K562 (cell line): ENCODE results near the gene HMGB1. TPM values are rescaled to one million over a fixed set of nuclear protein-coding genes. Genes with fewer than 3 reads are reported as not detected.

Source experiments
- ASH1L ChIP-seq: fragments of 450-650 bp; IDR thresholded peaks from 2 replicates; pipeline ENCODE4 v1.6.1; 2018; ENCODE audit warnings: borderline replicate concordance, mild to moderate bottlenecking, low read depth; ENCODE audit not compliant: partially characterized antibody
- CSDE1 ChIP-seq, 2 experiments: fragments of 450-650 bp; IDR thresholded peaks; 2 replicates each; pipeline ENCODE4 v1.6.1; 2016; ENCODE audit warnings: mild to moderate bottlenecking in 1 of 2
- FOSL1 ChIP-seq: fragments of 200-800 bp; sonication (Bioruptor generic); conservative IDR thresholded peaks from 2 replicates; pipeline ENCODE4 v1.6.1; 2016; ENCODE audit warnings: missing genetic modification characterization, missing compliant biosample characterization
- MTA3 ChIP-seq: fragments of 450-650 bp; formaldehyde crosslinking; IDR thresholded peaks from 2 replicates; pipeline ENCODE4 v1.6.1; 2017; ENCODE audit warnings: mild to moderate bottlenecking, borderline replicate concordance
- NEUROD1 ChIP-seq: fragments of 150-350 bp; IDR thresholded peaks from 2 replicates; pipeline ENCODE4 v1.6.1; 2014; ENCODE audit warnings: borderline replicate concordance, low read length, low read depth; ENCODE audit not compliant: partially characterized antibody
- NFRKB ChIP-seq: fragments of 450-650 bp; IDR thresholded peaks from 2 replicates; pipeline ENCODE4 v1.6.1; 2016; ENCODE audit warnings: low read depth
- NFYB ChIP-seq: IDR thresholded peaks from 2 replicates; pipeline ENCODE4 v1.6.1; 2011; ENCODE audit warnings: mild to moderate bottlenecking, moderate library complexity; ENCODE audit not compliant: insufficient read length; ENCODE audit errors: extremely low read depth
- ZNF133 ChIP-seq: fragments of 250-450 bp; sonication (Bioruptor Pico); IDR thresholded peaks from 2 replicates; pipeline ENCODE4 v1.4.0; 2020; ENCODE audit warnings: mild to moderate bottlenecking
- polyA plus RNA-seq, 8 experiments: library from polyadenylated mRNA; depleted of rRNA in 4 of 8; stranded (reverse) in 5 of 8; unstranded in 3 of 8; fragments of >200 nt; fragmentation: Nextera tagmentation in 2 of 8; fragmentation: Illumina TruSeq in 1 of 8; extraction: Ambion mirVana in 2 of 8; extraction: Trizol in 1 of 8; gene quantifications; 2 replicates each; pipeline versions ENCODE4 v1.2.1 to v1.2.3, GENCODE V29; 2011 to 2014; ENCODE audit warnings: inconsistent platforms in 1 of 8, missing spikeins in 1 of 8
- total RNA-seq, 7 experiments: library from RNA; depleted of rRNA in 6 of 7; stranded (reverse); fragments of >200 nt in 6 of 7; fragmentation: Illumina TruSeq in 2 of 7; extraction: Trizol in 2 of 7; gene quantifications; 2 replicates each; pipeline versions ENCODE4 v1.2.1 to v1.2.3, GENCODE V29; 2011 to 2021; ENCODE audit warnings: low replicate concordance in 1 of 7
- TF ChIP-seq, protein P1 (sequence below): fragments of 450-650 bp; IDR thresholded peaks from 2 replicates; pipeline ENCODE4 v1.6.1; 2016; ENCODE audit warnings: mild to moderate bottlenecking, moderate library complexity
- TF ChIP-seq, protein P2 (sequence below): fragments of 250-450 bp; sonication (Bioruptor Pico); IDR thresholded peaks from 2 replicates; pipeline ENCODE4 v1.9.0; 2021; ENCODE audit warnings: mild to moderate bottlenecking, inconsistent platforms
- TF ChIP-seq, protein P3 (sequence below): fragments of 200-800 bp; sonication (Bioruptor generic); IDR thresholded peaks from 2 replicates; pipeline ENCODE4 v1.6.1; 2017; ENCODE audit warnings: missing genetic modification characterization, missing compliant biosample characterization

Gene HMGB1
- total and polyA plus RNA-seq, 9 of the 15 experiments (the other 6 are each of a cell fraction or from before 2014, with no cell fraction given) = 442 to 1,896 (median 933) TPM

DNA sequence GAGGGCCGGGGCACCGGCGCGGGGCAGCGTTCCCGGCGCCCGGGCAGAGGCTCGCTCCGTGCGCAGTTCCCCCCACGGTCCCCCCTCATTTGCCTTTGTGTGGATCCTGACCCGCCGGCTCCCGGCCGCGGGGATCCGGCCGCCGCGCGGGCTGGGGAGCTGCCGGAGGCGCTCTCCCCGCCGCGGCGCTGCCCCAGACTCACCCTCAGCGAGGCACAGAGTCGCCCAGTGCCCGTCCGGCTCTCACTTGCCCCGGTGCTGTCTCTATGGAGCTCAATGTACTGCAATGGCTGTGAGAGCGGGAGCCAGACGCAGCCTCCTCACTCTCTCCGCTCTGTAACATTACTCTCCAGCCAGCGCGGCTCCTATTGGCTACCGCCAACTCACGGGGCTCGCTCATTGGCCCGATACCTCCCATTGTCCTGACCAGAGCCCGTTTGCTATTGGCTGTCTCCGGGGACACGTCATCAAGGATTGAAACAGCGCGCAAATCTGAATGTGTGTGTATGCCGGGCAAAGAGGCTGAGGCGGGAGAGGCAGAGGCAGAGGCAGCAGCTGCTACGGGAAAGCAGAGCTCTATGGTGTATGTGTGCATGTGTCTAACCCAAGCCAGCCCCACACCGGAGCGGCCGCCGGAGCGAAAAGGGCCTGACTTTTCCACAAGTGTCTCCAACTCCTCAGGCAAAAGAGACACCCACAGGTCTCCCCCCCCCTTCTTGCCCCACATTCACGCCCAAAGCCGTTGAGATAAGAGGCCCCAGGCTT, at the start of gene HMGB1 (continued):
- TF ChIP-seq, protein P1, sequence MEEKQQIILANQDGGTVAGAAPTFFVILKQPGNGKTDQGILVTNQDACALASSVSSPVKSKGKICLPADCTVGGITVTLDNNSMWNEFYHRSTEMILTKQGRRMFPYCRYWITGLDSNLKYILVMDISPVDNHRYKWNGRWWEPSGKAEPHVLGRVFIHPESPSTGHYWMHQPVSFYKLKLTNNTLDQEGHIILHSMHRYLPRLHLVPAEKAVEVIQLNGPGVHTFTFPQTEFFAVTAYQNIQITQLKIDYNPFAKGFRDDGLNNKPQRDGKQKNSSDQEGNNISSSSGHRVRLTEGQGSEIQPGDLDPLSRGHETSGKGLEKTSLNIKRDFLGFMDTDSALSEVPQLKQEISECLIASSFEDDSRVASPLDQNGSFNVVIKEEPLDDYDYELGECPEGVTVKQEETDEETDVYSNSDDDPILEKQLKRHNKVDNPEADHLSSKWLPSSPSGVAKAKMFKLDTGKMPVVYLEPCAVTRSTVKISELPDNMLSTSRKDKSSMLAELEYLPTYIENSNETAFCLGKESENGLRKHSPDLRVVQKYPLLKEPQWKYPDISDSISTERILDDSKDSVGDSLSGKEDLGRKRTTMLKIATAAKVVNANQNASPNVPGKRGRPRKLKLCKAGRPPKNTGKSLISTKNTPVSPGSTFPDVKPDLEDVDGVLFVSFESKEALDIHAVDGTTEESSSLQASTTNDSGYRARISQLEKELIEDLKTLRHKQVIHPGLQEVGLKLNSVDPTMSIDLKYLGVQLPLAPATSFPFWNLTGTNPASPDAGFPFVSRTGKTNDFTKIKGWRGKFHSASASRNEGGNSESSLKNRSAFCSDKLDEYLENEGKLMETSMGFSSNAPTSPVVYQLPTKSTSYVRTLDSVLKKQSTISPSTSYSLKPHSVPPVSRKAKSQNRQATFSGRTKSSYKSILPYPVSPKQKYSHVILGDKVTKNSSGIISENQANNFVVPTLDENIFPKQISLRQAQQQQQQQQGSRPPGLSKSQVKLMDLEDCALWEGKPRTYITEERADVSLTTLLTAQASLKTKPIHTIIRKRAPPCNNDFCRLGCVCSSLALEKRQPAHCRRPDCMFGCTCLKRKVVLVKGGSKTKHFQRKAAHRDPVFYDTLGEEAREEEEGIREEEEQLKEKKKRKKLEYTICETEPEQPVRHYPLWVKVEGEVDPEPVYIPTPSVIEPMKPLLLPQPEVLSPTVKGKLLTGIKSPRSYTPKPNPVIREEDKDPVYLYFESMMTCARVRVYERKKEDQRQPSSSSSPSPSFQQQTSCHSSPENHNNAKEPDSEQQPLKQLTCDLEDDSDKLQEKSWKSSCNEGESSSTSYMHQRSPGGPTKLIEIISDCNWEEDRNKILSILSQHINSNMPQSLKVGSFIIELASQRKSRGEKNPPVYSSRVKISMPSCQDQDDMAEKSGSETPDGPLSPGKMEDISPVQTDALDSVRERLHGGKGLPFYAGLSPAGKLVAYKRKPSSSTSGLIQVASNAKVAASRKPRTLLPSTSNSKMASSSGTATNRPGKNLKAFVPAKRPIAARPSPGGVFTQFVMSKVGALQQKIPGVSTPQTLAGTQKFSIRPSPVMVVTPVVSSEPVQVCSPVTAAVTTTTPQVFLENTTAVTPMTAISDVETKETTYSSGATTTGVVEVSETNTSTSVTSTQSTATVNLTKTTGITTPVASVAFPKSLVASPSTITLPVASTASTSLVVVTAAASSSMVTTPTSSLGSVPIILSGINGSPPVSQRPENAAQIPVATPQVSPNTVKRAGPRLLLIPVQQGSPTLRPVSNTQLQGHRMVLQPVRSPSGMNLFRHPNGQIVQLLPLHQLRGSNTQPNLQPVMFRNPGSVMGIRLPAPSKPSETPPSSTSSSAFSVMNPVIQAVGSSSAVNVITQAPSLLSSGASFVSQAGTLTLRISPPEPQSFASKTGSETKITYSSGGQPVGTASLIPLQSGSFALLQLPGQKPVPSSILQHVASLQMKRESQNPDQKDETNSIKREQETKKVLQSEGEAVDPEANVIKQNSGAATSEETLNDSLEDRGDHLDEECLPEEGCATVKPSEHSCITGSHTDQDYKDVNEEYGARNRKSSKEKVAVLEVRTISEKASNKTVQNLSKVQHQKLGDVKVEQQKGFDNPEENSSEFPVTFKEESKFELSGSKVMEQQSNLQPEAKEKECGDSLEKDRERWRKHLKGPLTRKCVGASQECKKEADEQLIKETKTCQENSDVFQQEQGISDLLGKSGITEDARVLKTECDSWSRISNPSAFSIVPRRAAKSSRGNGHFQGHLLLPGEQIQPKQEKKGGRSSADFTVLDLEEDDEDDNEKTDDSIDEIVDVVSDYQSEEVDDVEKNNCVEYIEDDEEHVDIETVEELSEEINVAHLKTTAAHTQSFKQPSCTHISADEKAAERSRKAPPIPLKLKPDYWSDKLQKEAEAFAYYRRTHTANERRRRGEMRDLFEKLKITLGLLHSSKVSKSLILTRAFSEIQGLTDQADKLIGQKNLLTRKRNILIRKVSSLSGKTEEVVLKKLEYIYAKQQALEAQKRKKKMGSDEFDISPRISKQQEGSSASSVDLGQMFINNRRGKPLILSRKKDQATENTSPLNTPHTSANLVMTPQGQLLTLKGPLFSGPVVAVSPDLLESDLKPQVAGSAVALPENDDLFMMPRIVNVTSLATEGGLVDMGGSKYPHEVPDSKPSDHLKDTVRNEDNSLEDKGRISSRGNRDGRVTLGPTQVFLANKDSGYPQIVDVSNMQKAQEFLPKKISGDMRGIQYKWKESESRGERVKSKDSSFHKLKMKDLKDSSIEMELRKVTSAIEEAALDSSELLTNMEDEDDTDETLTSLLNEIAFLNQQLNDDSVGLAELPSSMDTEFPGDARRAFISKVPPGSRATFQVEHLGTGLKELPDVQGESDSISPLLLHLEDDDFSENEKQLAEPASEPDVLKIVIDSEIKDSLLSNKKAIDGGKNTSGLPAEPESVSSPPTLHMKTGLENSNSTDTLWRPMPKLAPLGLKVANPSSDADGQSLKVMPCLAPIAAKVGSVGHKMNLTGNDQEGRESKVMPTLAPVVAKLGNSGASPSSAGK = peak; percentile 65
- TF ChIP-seq NEUROD1 = peak; percentile 69
- TF ChIP-seq, protein P2, sequence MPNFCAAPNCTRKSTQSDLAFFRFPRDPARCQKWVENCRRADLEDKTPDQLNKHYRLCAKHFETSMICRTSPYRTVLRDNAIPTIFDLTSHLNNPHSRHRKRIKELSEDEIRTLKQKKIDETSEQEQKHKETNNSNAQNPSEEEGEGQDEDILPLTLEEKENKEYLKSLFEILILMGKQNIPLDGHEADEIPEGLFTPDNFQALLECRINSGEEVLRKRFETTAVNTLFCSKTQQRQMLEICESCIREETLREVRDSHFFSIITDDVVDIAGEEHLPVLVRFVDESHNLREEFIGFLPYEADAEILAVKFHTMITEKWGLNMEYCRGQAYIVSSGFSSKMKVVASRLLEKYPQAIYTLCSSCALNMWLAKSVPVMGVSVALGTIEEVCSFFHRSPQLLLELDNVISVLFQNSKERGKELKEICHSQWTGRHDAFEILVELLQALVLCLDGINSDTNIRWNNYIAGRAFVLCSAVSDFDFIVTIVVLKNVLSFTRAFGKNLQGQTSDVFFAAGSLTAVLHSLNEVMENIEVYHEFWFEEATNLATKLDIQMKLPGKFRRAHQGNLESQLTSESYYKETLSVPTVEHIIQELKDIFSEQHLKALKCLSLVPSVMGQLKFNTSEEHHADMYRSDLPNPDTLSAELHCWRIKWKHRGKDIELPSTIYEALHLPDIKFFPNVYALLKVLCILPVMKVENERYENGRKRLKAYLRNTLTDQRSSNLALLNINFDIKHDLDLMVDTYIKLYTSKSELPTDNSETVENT (CRISPR knock-in tag) = peak; percentile 25; the same call in 1 of the 2 replicates
- TF ChIP-seq ZNF133 = no peak
- peak in 1 of 2 experiments; percentile 50; a peak in 1 of 4 replicates for TF ChIP-seq CSDE1 (IDR thresholded peaks at IDR 0.05)
- peak; percentile 87 for TF ChIP-seq ASH1L
- TF ChIP-seq FOSL1 = peak; percentile 22; the same call in 1 of the 2 replicates
- TF ChIP-seq NFYB = peak; percentile 81
- TF ChIP-seq NFRKB = peak; percentile 95
- 0 out of 2 replicates have a peak, but pooled peaks have one; percentile 59 for TF ChIP-seq MTA3
- TF ChIP-seq, protein P3, sequence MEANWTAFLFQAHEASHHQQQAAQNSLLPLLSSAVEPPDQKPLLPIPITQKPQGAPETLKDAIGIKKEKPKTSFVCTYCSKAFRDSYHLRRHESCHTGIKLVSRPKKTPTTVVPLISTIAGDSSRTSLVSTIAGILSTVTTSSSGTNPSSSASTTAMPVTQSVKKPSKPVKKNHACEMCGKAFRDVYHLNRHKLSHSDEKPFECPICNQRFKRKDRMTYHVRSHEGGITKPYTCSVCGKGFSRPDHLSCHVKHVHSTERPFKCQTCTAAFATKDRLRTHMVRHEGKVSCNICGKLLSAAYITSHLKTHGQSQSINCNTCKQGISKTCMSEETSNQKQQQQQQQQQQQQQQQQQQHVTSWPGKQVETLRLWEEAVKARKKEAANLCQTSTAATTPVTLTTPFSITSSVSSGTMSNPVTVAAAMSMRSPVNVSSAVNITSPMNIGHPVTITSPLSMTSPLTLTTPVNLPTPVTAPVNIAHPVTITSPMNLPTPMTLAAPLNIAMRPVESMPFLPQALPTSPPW (CRISPR knock-in tag) = peak; percentile 89
